ENCODE data around the gene SPOP. TPM values are rescaled to one million over a fixed set of nuclear protein-coding genes. Genes with fewer than 3 reads are reported as not detected.

SPOP gene
- total RNA-seq, 1 donor from 2014 or later = 32.1 TPM

- Histone ChIP-seq H3K36me3 (ENCODE audit: control insufficient read depth, insufficient read depth, low read length) (peaks cover 11% of the 10 kb centered on the region), H3K4me3 (ENCODE audit: low read depth, low read length) (peak within 1 kb of the TSS; percentile 71), H3K27me3 (ENCODE audit: control insufficient read depth, insufficient read depth, low read length) (no peaks in the 10 kb centered on the region)
- peak; percentile 96 for TF ChIP-seq CTCF (IDR thresholded peaks at IDR 0.05; ENCODE audit: insufficient read depth, low read length, severe bottlenecking)
- DNase-seq (ENCODE audit: low read depth) = peak; percentile 98
- FAIRE-seq = no peak
These were observed 30.0 kb upstream of the SPOP start, which contains the start of gene SLC35B1 for GRCh38 chr17:49707608-49708514. Gene SLC35B1 (minus strand): TSS chr17:49707964. CDS start chr17:49707833, 131 bp downstream.

- no peak for FAIRE-seq
- H3K4me3 ChIP-seq (ENCODE audit: low read depth, low read length) = peak overlapping the region; percentile 71
- no peak for DNase-seq (ENCODE audit: low read depth)
- no peaks in the 10 kb centered on the region for H3K27me3 ChIP-seq (ENCODE audit: control insufficient read depth, insufficient read depth, low read length)
- TF ChIP-seq CTCF (IDR thresholded peaks at IDR 0.05; ENCODE audit: insufficient read depth, low read length, severe bottlenecking) = no peak
- peaks cover 13% of the 10 kb centered on the region for H3K36me3 ChIP-seq (ENCODE audit: control insufficient read depth, insufficient read depth, low read length)
These were observed 29.3 kb upstream of the SPOP start for GRCh38 chr17:49707246-49707607.

GRCh38 chr17:49705254-49705653, 27.4 kb upstream of the SPOP start:
- DNase-seq (ENCODE audit: low read depth) (no peak), FAIRE-seq (no peak)
- H3K4me3 ChIP-seq (ENCODE audit: low read depth, low read length) = no peak overlapping the region
- TF ChIP-seq CTCF (IDR thresholded peaks at IDR 0.05; ENCODE audit: insufficient read depth, low read length, severe bottlenecking) = no peak
- no peaks in the 10 kb centered on the region for H3K27me3 ChIP-seq (ENCODE audit: control insufficient read depth, insufficient read depth, low read length)
- peaks cover 16% of the 10 kb centered on the region for H3K36me3 ChIP-seq (ENCODE audit: control insufficient read depth, insufficient read depth, low read length)

- peak; percentile 52 for FAIRE-seq
These were observed 25.8 kb upstream of the SPOP start for GRCh38 chr17:49703557-49704277.

GRCh38 chr17:49700960-49701359, 23.1 kb upstream of the SPOP start:
- no peak for TF ChIP-seq CTCF (IDR thresholded peaks at IDR 0.05; ENCODE audit: insufficient read depth, low read length, severe bottlenecking)
- H3K27me3 ChIP-seq (ENCODE audit: control insufficient read depth, insufficient read depth, low read length) = no peaks in the 10 kb centered on the region
- H3K36me3 ChIP-seq (ENCODE audit: control insufficient read depth, insufficient read depth, low read length) = peaks cover 18% of the 10 kb centered on the region
- DNase-seq (ENCODE audit: low read depth) (no peak), FAIRE-seq (no peak)
- H3K4me3 ChIP-seq (ENCODE audit: low read depth, low read length) = no peak overlapping the region

More at GRCh38 chr17:49703557-49704277, 25.8 kb upstream of the SPOP start:
- peak; percentile 36 for DNase-seq (ENCODE audit: low read depth)
- no peaks in the 10 kb centered on the region for H3K27me3 ChIP-seq (ENCODE audit: control insufficient read depth, insufficient read depth, low read length)
- no peak overlapping the region for H3K4me3 ChIP-seq (ENCODE audit: low read depth, low read length)
- peaks cover 18% of the 10 kb centered on the region for H3K36me3 ChIP-seq (ENCODE audit: control insufficient read depth, insufficient read depth, low read length)
- peak; percentile 73 for TF ChIP-seq CTCF (IDR thresholded peaks at IDR 0.05; ENCODE audit: insufficient read depth, low read length, severe bottlenecking)
